ENCODE results near the gene DTX1.

The DTX1 gene

GRCh38 chr12:113094738-113095137 lies 38.2 kb downstream of the DTX1 start:
- Histone ChIP-seq H3K36me3 (ENCODE audit: control insufficient read depth, insufficient read depth, low read length) (no peaks in the 10 kb centered on the region), H3K27me3 (ENCODE audit: control insufficient read depth, insufficient read depth, low read length) (peaks cover 5% of the 10 kb centered on the region), H3K4me1 (ENCODE audit: control insufficient read depth, insufficient read depth, low read length) (peaks cover 2% of the 10 kb centered on the region), H3K27ac (ENCODE audit: low read depth, low read length) (no peak overlapping the region), H3K4me3 (ENCODE audit: low read length) (no peak overlapping the region), H3K9ac (ENCODE audit: low read length) (no peak overlapping the region)

DNA sequence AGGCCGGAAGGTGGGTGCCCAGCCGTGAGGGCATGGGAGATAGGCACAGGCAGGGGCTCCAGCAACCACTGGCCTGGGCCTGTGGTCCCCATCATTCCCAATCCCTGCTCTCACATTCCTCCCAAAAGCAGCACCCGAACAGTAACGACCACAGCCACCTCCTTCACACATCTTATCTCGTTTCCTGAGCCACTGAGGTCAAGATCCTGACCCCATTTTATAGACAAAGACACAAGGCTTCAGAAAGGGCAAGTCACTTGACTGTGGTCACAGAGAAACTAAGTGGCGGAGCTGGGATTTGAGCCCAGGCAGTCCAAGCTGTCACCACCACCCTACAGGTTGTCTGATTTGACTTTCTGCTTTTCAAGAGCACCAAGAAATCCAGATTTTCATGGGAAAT lies 38.9 kb downstream of the DTX1 start:
- Histone ChIP-seq H3K9ac (ENCODE audit: low read length) (no peak overlapping the region), H3K27me3 (ENCODE audit: control insufficient read depth, insufficient read depth, low read length) (peaks cover 5% of the 10 kb centered on the region), H3K4me1 (ENCODE audit: control insufficient read depth, insufficient read depth, low read length) (peaks cover 2% of the 10 kb centered on the region), H3K27ac (ENCODE audit: low read depth, low read length) (no peak overlapping the region), H3K4me3 (ENCODE audit: low read length) (no peak overlapping the region), H3K36me3 (ENCODE audit: control insufficient read depth, insufficient read depth, low read length) (no peaks in the 10 kb centered on the region)

- peaks cover 2% of the 10 kb centered on the region for H3K4me1 ChIP-seq (ENCODE audit: control insufficient read depth, insufficient read depth, low read length)
- H3K27ac ChIP-seq (ENCODE audit: low read depth, low read length), result no peak overlapping the region
- peaks cover under 1% of the 10 kb centered on the region for H3K27me3 ChIP-seq (ENCODE audit: control insufficient read depth, insufficient read depth, low read length)
- no peak overlapping the region for H3K4me3 ChIP-seq (ENCODE audit: low read length)
- H3K36me3 ChIP-seq (ENCODE audit: control insufficient read depth, insufficient read depth, low read length), result no peaks in the 10 kb centered on the region
- no peak overlapping the region for H3K9ac ChIP-seq (ENCODE audit: low read length)
Observed at GRCh38 chr12:113096675-113097461, 40.3 kb downstream of the DTX1 start.

GRCh38 chr12:113097716-113098440 lies 41.3 kb downstream of the DTX1 start:
- H3K27ac ChIP-seq (ENCODE audit: low read depth, low read length), result no peak overlapping the region
- no peaks in the 10 kb centered on the region for H3K36me3 ChIP-seq (ENCODE audit: control insufficient read depth, insufficient read depth, low read length)
- H3K4me1 ChIP-seq (ENCODE audit: control insufficient read depth, insufficient read depth, low read length), result peaks cover 2% of the 10 kb centered on the region
- H3K9ac ChIP-seq (ENCODE audit: low read length), result no peak overlapping the region
- H3K27me3 ChIP-seq (ENCODE audit: control insufficient read depth, insufficient read depth, low read length), result no peaks in the 10 kb centered on the region
- H3K4me3 ChIP-seq (ENCODE audit: low read length), result no peak overlapping the region

GRCh38 chr12:113098441-113099028 lies 42.0 kb downstream of the DTX1 start:
- Histone ChIP-seq H3K4me3 (ENCODE audit: low read length) (no peak overlapping the region), H3K36me3 (ENCODE audit: control insufficient read depth, insufficient read depth, low read length) (no peaks in the 10 kb centered on the region), H3K27ac (ENCODE audit: low read depth, low read length) (no peak overlapping the region), H3K27me3 (ENCODE audit: control insufficient read depth, insufficient read depth, low read length) (no peaks in the 10 kb centered on the region), H3K9ac (ENCODE audit: low read length) (no peak overlapping the region), H3K4me1 (ENCODE audit: control insufficient read depth, insufficient read depth, low read length) (peaks cover 2% of the 10 kb centered on the region)

DNA sequence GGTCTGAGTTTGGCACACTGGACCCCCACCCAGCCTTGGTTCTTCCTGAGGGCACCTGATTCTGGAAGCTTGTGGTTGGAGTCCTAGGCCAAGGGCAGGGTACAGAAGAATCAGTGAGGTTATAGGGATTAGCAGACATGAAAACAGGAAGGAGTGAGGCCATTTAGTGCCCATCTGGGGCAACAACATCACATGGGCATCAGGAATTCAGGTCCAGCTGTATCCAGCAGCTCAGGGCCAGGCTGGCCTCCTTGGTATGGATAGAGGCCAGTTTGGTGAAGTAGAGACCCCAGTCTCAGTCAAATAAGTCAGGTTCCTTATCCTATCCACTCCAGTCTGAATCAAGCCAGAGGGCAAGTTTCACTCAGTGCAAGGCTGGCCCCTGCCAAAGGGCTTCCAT lies 42.8 kb downstream of the DTX1 start:
- Histone ChIP-seq H3K4me1 (ENCODE audit: control insufficient read depth, insufficient read depth, low read length) (peaks cover 2% of the 10 kb centered on the region), H3K27ac (ENCODE audit: low read depth, low read length) (no peak overlapping the region), H3K4me3 (ENCODE audit: low read length) (no peak overlapping the region), H3K27me3 (ENCODE audit: control insufficient read depth, insufficient read depth, low read length) (no peaks in the 10 kb centered on the region), H3K9ac (ENCODE audit: low read length) (no peak overlapping the region), H3K36me3 (ENCODE audit: control insufficient read depth, insufficient read depth, low read length) (no peaks in the 10 kb centered on the region)

DNA sequence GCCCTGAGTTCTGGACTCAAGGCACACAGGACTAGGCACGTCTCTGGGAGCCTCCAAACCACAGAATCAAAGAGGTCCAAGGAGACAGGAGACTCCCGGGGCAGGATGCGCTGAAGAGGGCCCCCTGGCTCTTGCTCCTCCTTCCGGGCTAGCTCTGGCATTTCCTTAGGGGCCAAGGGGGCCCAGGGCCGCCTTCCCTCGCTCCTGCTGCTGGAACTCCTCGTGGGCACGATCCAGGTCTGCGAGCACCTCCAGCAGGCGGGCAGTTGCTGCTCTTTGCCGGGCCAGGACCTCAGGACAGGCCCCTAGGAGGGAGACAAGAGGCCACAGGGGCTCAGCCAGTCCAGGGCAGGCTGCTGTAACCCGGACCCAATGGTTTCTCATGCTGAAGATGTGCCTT lies 43.2 kb downstream of the DTX1 start:
- no peaks in the 10 kb centered on the region for H3K36me3 ChIP-seq (ENCODE audit: control insufficient read depth, insufficient read depth, low read length)
- H3K27me3 ChIP-seq (ENCODE audit: control insufficient read depth, insufficient read depth, low read length), result no peaks in the 10 kb centered on the region
- H3K4me1 ChIP-seq (ENCODE audit: control insufficient read depth, insufficient read depth, low read length), result peaks cover 2% of the 10 kb centered on the region
- no peak overlapping the region for H3K4me3 ChIP-seq (ENCODE audit: low read length)
- no peak overlapping the region for H3K9ac ChIP-seq (ENCODE audit: low read length)
- H3K27ac ChIP-seq (ENCODE audit: low read depth, low read length), result no peak overlapping the region

DNA sequence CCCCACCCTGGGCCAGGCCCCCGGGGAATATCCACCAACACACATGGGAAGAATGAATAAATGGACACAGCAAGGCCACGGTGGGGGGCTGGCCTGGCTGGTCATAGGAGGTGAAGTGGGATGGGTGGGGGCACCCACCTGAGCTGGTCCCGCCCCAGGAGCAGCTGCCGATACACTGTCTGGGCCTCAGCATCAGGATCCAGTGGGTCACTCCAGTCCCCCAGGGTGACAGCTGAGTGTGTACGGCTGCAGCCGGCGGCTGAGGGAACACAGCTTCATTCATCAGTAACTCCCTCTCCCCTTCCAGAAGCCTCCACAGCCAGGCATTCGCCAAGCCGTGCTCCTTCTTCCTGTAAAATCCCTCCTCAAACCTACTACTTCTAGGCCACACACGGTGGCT lies 45.2 kb downstream of the DTX1 start:
- no peak overlapping the region for H3K4me3 ChIP-seq (ENCODE audit: low read length)
- no peak overlapping the region for H3K27ac ChIP-seq (ENCODE audit: low read depth, low read length)
- no peaks in the 10 kb centered on the region for H3K27me3 ChIP-seq (ENCODE audit: control insufficient read depth, insufficient read depth, low read length)
- peaks cover 2% of the 10 kb centered on the region for H3K4me1 ChIP-seq (ENCODE audit: control insufficient read depth, insufficient read depth, low read length)
- H3K36me3 ChIP-seq (ENCODE audit: control insufficient read depth, insufficient read depth, low read length), result no peaks in the 10 kb centered on the region
- H3K9ac ChIP-seq (ENCODE audit: low read length), result no peak overlapping the region

GRCh38 chr12:113102811-113103210 lies 46.3 kb downstream of the DTX1 start:
- no peak overlapping the region for H3K27ac ChIP-seq (ENCODE audit: low read depth, low read length)
- H3K9ac ChIP-seq (ENCODE audit: low read length), result no peak overlapping the region
- H3K4me3 ChIP-seq (ENCODE audit: low read length), result no peak overlapping the region
- H3K4me1 ChIP-seq (ENCODE audit: control insufficient read depth, insufficient read depth, low read length), result peaks cover 2% of the 10 kb centered on the region
- H3K27me3 ChIP-seq (ENCODE audit: control insufficient read depth, insufficient read depth, low read length), result no peaks in the 10 kb centered on the region
- H3K36me3 ChIP-seq (ENCODE audit: control insufficient read depth, insufficient read depth, low read length), result no peaks in the 10 kb centered on the region

- Histone ChIP-seq H3K36me3 (ENCODE audit: control insufficient read depth, insufficient read depth, low read length) (no peaks in the 10 kb centered on the region), H3K4me1 (ENCODE audit: control insufficient read depth, insufficient read depth, low read length) (no peaks in the 10 kb centered on the region), H3K9ac (ENCODE audit: low read length) (no peak overlapping the region), H3K4me3 (ENCODE audit: low read length) (peak overlapping the region; percentile 4), H3K27ac (ENCODE audit: low read depth, low read length) (no peak overlapping the region), H3K27me3 (ENCODE audit: control insufficient read depth, insufficient read depth, low read length) (no peaks in the 10 kb centered on the region)
Observed at GRCh38 chr12:113103756-113104450, 47.4 kb downstream of the DTX1 start.

DNA sequence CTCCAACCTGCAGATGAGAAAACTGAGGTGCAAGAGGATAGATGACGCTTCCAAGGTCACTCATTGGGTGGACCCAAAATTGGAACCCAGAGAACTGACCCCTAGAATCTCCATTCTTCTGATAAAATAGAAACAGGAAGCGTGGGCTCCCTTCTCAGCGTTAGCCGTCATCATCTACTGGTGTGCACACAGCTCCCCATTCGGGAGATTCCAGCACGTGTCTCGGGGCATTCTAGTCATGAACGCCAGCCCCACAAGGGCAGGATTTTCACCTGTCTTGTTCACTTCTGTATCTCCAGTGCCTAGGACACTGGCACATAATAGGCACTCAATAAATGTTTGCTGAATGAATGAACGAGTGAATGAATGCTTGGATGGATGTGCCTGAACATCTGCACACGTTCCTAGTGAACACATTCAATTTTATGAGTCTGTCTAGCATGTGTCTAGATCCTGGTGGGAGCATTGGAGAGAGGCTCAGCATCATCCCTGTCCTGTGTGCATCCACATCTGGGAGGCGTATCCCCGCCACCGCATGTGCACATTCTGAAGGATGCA lies 48.5 kb downstream of the DTX1 start:
- no peaks in the 10 kb centered on the region for H3K27me3 ChIP-seq (ENCODE audit: control insufficient read depth, insufficient read depth, low read length)
- H3K36me3 ChIP-seq (ENCODE audit: control insufficient read depth, insufficient read depth, low read length), result no peaks in the 10 kb centered on the region
- no peak overlapping the region for H3K9ac ChIP-seq (ENCODE audit: low read length)
- no peak overlapping the region for H3K27ac ChIP-seq (ENCODE audit: low read depth, low read length)
- H3K4me3 ChIP-seq (ENCODE audit: low read length), result no peak overlapping the region
- H3K4me1 ChIP-seq (ENCODE audit: control insufficient read depth, insufficient read depth, low read length), result no peaks in the 10 kb centered on the region

All from rectal smooth muscle tissue (tissue), 1 donor.